ENCODE results near the gene NTSR1.
A peak's percentile ranks its signal among the peaks of the same experiment; 100 is the strongest.

The NTSR1 gene

GRCh38 chr20:62707921-62708521, 615 bp upstream of the NTSR1 start:
- peak in 1 of 3 experiments; percentile 21 for DNase-seq (ENCODE audit: low read depth in 3 of 3)

GRCh38 chr20:62709537-62709905, 885 bp downstream of the NTSR1 start:
- DNase-seq (ENCODE audit: low read depth in 3 of 3), result no peak

GRCh38 chr20:62710221-62710885, 1.7 kb downstream of the NTSR1 start:
- no peak for DNase-seq (ENCODE audit: low read depth in 3 of 3)

GRCh38 chr20:62710886-62711702, 2.5 kb downstream of the NTSR1 start:
- peak in 1 of 3 experiments; percentile 28 for DNase-seq (ENCODE audit: low read depth in 3 of 3)

GRCh38 chr20:62711703-62712101, 3.1 kb downstream of the NTSR1 start:
- no peak for DNase-seq (ENCODE audit: low read depth in 3 of 3)

GRCh38 chr20:62712606-62713005, 4.0 kb downstream of the NTSR1 start:
- DNase-seq (ENCODE audit: low read depth in 3 of 3), result no peak

GRCh38 chr20:62714006-62714405, 5.4 kb downstream of the NTSR1 start:
- no peak for DNase-seq (ENCODE audit: low read depth in 3 of 3)

GRCh38 chr20:62714799-62715198, 6.2 kb downstream of the NTSR1 start:
- no peak for DNase-seq (ENCODE audit: low read depth in 3 of 3)

GRCh38 chr20:62715201-62715600, 6.6 kb downstream of the NTSR1 start:
- DNase-seq (ENCODE audit: low read depth in 3 of 3), result no peak

- DNase-seq (ENCODE audit: low read depth in 3 of 3), result peak in 1 of 3 experiments; percentile 23
These were observed 7.7 kb downstream of the NTSR1 start for GRCh38 chr20:62716198-62716940.

- no peak for DNase-seq (ENCODE audit: low read depth in 3 of 3)
These were observed 8.3 kb downstream of the NTSR1 start for GRCh38 chr20:62716941-62717310.

GRCh38 chr20:62717933-62718332, 9.3 kb downstream of the NTSR1 start:
- DNase-seq (ENCODE audit: low read depth in 3 of 3), result no peak

GRCh38 chr20:62718546-62718945, 9.9 kb downstream of the NTSR1 start:
- DNase-seq (ENCODE audit: low read depth in 3 of 3), result no peak

- no peak for DNase-seq (ENCODE audit: low read depth in 3 of 3)
These were observed 10.8 kb downstream of the NTSR1 start for GRCh38 chr20:62719250-62719935.

GRCh38 chr20:62721511-62722370, 13.1 kb downstream of the NTSR1 start:
- no peak for DNase-seq (ENCODE audit: low read depth in 3 of 3)

- DNase-seq (ENCODE audit: low read depth in 3 of 3), result no peak
These were observed 14.0 kb downstream of the NTSR1 start for GRCh38 chr20:62722627-62723026.

GRCh38 chr20:62723351-62723750, 14.7 kb downstream of the NTSR1 start:
- DNase-seq (ENCODE audit: low read depth in 3 of 3), result no peak

GRCh38 chr20:62723768-62724450, 15.3 kb downstream of the NTSR1 start:
- DNase-seq (ENCODE audit: low read depth in 3 of 3), result no peak

GRCh38 chr20:62724692-62725595, 16.3 kb downstream of the NTSR1 start:
- no peak for DNase-seq (ENCODE audit: low read depth in 3 of 3)

All from stimulated activated CD4-positive, alpha-beta T cell treated with anti-CD3 and anti-CD28 coated beads, TNF-alpha, amount 100 ng/mL, for 24 hours (primary cell).